Measurements from ENCODE around the gene INMT.
A peak's percentile ranks its signal among the peaks of the same experiment; 100 is the strongest.

The INMT gene

GRCh38 chr7:30788640-30789333, 36.9 kb downstream of the INMT start:
- DNase-seq (ENCODE audit: low spot score): no peak

- no peak for DNase-seq (ENCODE audit: low spot score)
Measured at GRCh38 chr7:30789334-30789711, 37.4 kb downstream of the INMT start.

GRCh38 chr7:30790356-30790755, 38.4 kb downstream of the INMT start:
- DNase-seq (ENCODE audit: low spot score): no peak

GRCh38 chr7:30791114-30791513, 39.2 kb downstream of the INMT start:
- no peak for DNase-seq (ENCODE audit: low spot score)

GRCh38 chr7:30795161-30795948, 43.4 kb downstream of the INMT start:
- no peak for DNase-seq (ENCODE audit: low spot score)

GRCh38 chr7:30796105-30796869, 44.4 kb downstream of the INMT start:
- DNase-seq (ENCODE audit: low spot score): no peak

- DNase-seq (ENCODE audit: low spot score): no peak
Measured at GRCh38 chr7:30797176-30798040, 45.5 kb downstream of the INMT start.

GRCh38 chr7:30799206-30799975, 47.5 kb downstream of the INMT start:
- DNase-seq (ENCODE audit: low spot score): no peak

- no peak for DNase-seq (ENCODE audit: low spot score)
Measured at GRCh38 chr7:30799976-30800661, 48.2 kb downstream of the INMT start.

- peak; percentile 63 for DNase-seq (ENCODE audit: low spot score)
Measured at GRCh38 chr7:30800785-30801252, 48.9 kb downstream of the INMT start.

GRCh38 chr7:30802812-30803211, 50.9 kb downstream of the INMT start:
- no peak for DNase-seq (ENCODE audit: low spot score)

GRCh38 chr7:30804078-30804661, 52.2 kb downstream of the INMT start:
- no peak for DNase-seq (ENCODE audit: low spot score)

- DNase-seq (ENCODE audit: low spot score): no peak
Measured at GRCh38 chr7:30805081-30805691, 53.3 kb downstream of the INMT start.

- DNase-seq (ENCODE audit: low spot score): no peak
Measured at GRCh38 chr7:30805931-30806330, 54.0 kb downstream of the INMT start.
